Gastroesophageal sphincter (tissue), 3 donors: ENCODE data around the gene SYTL3.

Experiments
- CTCF ChIP-seq, 4 experiments: fragments of 200-600 bp in 2 of 4; fragments of 450-650 bp in 2 of 4; sonication (generic) in 1 of 4; IDR thresholded peaks; one replicate each; pipeline ENCODE4 v1.5.1; 2017 to 2019; ENCODE audit warnings: antibody characterized with exemption in 4 of 4, mild to moderate bottlenecking in 2 of 4, moderate library complexity in 2 of 4
- POLR2A ChIP-seq, 2 donors: fragments of 450-650 bp; IDR thresholded peaks; one replicate each; pipeline ENCODE4 v1.6.1; 2017; ENCODE audit warnings: antibody characterized with exemption in 2 of 2, mild to moderate bottlenecking in 2 of 2, moderate library complexity in 1 of 2

- TF ChIP-seq CTCF (IDR thresholded peaks at IDR 0.05) = no peak
- no peak for TF ChIP-seq POLR2A (IDR thresholded peaks at IDR 0.05)
Observed at GRCh38 chr6:158627940-158628211, 22.0 kb upstream of the SYTL3 start.
